SU-DHL-6 (cell line): Measurements from ENCODE around the gene CAPN9.

ENCODE experiments used
- EZH2phosphoT487 ChIP-seq: fragments of 200-600 bp; sonication (generic), shearing (Covaris generic); conservative IDR thresholded peaks from 2 replicates; pipeline ENCODE4 v1.6.1; 2018; ENCODE audit warnings: mild to moderate bottlenecking, antibody characterized with exemption, low read length, moderate library complexity, mixed read lengths
- TF ChIP-seq, protein P1 (sequence below): fragments of 200-600 bp; sonication (generic); IDR thresholded peaks from one replicate; pipeline ENCODE4 v1.5.1; 2017; ENCODE audit warnings: antibody characterized with exemption, mild to moderate bottlenecking, low read length, moderate library complexity; ENCODE audit not compliant: insufficient read depth, poor library complexity, severe bottlenecking

DNA sequence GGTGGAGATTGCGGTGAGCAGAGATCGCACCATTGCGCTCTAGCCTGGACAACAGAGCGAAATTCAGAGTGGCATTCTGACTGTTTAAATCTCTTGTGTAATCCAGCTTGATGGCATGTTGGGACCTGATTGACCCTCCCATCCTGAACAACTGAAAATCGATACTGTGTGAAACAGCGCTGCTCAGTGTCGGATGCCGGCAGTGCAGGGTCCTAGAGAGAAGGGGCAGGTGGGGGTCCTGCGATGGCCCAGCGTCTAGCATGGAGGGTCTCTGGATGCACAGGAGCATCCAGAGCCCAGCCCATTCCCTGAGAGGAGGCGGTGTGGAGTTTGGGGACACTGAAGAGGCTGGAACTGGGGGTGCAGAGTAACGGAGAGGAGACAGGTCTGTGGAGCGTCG, 49.1 kb upstream of the CAPN9 start:
- TF ChIP-seq, protein P1, sequence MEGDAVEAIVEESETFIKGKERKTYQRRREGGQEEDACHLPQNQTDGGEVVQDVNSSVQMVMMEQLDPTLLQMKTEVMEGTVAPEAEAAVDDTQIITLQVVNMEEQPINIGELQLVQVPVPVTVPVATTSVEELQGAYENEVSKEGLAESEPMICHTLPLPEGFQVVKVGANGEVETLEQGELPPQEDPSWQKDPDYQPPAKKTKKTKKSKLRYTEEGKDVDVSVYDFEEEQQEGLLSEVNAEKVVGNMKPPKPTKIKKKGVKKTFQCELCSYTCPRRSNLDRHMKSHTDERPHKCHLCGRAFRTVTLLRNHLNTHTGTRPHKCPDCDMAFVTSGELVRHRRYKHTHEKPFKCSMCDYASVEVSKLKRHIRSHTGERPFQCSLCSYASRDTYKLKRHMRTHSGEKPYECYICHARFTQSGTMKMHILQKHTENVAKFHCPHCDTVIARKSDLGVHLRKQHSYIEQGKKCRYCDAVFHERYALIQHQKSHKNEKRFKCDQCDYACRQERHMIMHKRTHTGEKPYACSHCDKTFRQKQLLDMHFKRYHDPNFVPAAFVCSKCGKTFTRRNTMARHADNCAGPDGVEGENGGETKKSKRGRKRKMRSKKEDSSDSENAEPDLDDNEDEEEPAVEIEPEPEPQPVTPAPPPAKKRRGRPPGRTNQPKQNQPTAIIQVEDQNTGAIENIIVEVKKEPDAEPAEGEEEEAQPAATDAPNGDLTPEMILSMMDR = no peak
- TF ChIP-seq EZH2phosphoT487 = no peak
